Measurements from ENCODE around the gene ACKR2.

The ACKR2 gene, protein sequence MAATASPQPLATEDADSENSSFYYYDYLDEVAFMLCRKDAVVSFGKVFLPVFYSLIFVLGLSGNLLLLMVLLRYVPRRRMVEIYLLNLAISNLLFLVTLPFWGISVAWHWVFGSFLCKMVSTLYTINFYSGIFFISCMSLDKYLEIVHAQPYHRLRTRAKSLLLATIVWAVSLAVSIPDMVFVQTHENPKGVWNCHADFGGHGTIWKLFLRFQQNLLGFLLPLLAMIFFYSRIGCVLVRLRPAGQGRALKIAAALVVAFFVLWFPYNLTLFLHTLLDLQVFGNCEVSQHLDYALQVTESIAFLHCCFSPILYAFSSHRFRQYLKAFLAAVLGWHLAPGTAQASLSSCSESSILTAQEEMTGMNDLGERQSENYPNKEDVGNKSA

GRCh38 chr3:42809202-42809601 lies at the start of gene ACKR2:
TSS of gene ACKR2 (plus strand) at chr3:42809445. CDS start at chr3:42864503, 55,058 bp downstream.
- ATAC-seq, result no peak

GRCh38 chr3:42762046-42762724 lies 47.1 kb upstream of the ACKR2 start:
- no peak for DNase-seq
- ATAC-seq, result no peak

More at GRCh38 chr3:42809202-42809601, at the start of gene ACKR2:
- no peak for DNase-seq

GRCh38 chr3:42763021-42763420 lies 46.2 kb upstream of the ACKR2 start:
- DNase-seq, result no peak
- no peak for ATAC-seq

DNA sequence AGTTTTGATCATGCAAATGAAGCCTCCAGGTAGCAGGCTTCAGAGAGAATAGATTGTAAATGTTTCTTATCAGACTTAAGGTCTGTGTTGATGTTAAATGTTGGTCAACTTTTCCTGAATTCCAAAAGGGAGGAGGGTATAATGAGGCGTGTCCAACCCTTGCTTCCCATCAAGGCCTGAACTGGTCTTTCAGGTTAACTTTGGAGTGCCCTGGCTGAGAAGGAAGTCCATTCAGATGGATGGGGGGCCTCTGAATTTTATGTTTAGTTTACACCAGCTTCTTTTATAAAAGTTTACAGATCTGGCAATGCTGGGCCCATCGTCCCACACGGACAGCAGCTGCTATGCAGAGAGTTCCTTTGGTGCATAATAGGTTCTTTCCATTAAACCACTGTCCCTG lies 45.1 kb upstream of the ACKR2 start:
- DNase-seq, result no peak
- no peak for ATAC-seq

DNA sequence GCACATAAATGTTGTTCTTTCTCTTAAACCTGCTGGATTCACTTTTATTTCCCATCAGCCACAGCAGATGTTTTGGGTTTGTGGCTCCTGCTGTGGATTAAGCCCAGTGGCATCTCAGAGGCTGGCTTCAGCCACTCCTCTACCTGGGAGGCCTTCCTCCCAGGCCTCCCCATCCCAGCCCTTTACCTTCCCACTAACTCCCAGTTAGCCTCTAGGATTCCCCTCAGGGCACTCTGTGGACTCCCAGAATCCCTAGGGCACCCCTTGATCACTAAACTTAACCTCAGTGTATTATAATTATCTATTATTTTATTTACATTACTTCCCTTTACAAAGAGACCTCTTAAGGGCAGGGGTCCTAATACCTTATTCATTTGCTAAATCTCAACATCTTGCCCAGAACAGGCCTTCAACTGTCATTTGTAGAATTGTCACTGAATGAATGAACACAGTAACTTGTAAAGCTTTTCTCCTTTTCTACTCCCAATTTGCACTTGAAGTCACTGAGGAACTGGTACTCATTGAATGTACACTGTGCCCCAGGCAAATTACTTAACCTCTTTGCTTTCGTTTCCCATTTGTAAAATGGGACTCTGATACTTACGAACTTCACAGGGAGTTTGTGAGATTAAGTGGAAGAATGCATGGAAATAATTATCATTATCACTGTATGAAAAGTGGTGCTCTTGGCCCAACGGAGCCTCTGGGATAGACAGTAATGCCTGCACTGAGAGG lies 44.5 kb upstream of the ACKR2 start:
- ATAC-seq (no peak), DNase-seq (no peak)

GRCh38 chr3:42769477-42770131 lies 39.6 kb upstream of the ACKR2 start:
- DNase-seq (no peak), ATAC-seq (no peak)

DNA sequence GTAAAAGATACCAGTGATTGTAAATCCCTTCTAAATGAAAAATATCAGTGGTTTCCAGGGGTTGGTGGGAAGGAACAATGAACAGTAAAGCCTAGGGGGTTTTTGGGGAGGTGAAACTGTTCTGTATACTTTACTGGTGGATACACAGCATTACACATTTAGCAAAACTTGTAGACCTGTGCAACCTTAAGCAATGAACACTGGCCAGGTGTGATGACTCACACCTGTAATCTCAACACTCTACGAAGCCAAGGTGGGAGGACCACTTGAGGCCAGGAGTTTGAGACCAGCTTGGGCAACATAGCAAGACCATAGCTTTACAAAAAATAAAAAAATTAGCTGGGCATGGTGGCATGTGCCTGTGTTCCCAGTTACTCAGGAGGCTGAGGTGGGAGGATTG lies 38.0 kb upstream of the ACKR2 start:
- no peak for ATAC-seq
- no peak for DNase-seq

- DNase-seq (peak; percentile 97), ATAC-seq (peak; percentile 95)
Measured at GRCh38 chr3:42772670-42773408, 36.4 kb upstream of the ACKR2 start, which contains the start of gene CCDC13. TSS of gene CCDC13 (minus strand) at chr3:42773253. CDS start at chr3:42758345, 14,908 bp downstream.

GRCh38 chr3:42773409-42773751 lies 35.9 kb upstream of the ACKR2 start:
- DNase-seq, result no peak
- ATAC-seq, result no peak

DNA sequence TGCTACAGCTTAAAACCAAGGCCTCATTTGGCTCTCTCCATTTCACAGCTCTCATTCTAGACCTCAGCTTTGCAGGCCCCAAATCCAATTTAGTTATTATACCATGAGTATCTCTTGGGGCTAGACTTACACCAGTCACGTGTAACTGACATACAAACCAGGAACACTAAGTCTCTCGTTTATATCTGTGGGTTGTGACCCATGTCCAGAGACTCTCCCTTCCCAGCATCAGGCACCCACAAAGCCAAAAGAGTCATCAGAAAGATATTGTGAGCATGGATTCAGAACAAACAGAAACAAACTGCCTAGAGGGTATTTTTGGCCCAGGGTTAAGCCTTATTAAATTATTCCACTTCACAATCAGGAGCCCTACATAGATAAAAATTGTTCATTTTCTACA lies 30.6 kb upstream of the ACKR2 start:
- ATAC-seq (no peak), DNase-seq (no peak)

DNA sequence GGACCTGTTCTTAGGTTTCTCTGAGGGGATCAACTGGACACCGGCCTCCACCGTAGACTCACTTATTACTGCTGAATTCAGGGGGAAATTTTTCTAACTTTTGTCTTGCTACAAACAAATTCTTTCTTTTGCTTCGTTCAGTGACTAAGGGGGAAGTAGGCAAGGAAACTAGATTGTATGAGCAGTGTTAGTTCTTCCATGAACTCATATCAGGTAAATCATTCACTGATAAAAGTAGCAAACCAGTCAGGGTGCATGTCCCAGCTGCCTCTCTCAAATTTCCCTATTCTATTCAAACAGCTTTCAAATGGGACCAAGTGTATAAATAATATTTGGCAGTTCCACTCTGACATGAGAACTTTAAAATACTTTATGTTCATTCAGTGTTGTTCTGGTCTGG lies 28.8 kb upstream of the ACKR2 start:
- ATAC-seq, result no peak
- DNase-seq, result no peak

DNA sequence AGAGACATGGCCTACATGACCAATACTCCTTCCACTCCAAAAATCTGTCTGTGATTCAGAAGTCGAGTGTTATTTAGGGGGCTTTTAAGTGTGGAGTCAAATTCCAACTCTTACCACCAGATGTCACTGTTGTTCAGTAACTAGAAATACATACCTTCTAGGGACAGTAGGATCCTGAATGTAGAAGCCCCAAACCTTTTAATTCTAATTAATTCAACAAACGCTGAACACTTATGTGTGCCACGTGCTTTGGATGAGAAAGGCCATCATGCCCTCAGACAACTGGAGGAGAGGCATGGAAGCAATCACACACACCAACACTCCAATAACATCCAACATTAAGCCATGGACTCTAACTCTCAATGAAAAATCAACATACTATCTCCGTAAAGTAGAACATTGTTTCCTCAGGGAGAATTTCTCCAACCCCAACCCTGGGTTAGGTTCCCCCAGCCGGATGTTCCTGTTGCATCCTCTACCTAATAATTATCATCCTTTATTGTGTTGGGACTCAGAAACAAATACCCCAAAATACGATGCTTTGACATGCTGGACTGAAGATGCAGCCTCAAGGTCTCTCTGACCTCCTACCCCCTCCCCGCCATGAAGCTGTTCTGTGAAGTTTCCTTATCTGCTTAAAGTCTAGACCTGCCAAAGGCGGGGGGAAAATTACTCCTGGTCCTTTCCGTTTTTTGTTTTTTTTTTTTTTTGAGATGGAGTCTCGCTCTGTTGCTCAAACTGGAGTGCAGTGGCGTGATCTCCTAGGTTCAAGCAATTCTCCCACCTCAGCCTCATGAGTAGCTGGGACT lies 28.1 kb upstream of the ACKR2 start:
- ATAC-seq (peak; percentile 82), DNase-seq (no peak)

DNA sequence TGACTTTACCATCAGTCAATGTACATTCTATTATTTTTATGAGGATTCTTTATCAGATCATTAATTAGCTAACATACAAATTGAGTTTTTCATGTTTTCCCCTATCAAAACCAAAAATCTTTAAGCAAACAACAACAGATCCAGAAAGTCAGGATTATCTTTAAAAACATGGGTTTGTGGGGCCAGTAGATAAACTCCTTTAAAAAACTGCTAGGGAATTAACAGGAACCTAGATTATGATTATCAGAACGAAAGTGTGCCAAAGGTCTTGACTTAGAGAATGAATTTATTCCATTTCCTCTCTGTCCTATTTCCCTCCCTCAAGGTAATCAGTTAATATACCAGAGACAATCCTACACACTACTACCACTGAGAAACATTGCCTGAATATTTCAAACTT lies 23.0 kb upstream of the ACKR2 start:
- DNase-seq (no peak), ATAC-seq (no peak)

DNA sequence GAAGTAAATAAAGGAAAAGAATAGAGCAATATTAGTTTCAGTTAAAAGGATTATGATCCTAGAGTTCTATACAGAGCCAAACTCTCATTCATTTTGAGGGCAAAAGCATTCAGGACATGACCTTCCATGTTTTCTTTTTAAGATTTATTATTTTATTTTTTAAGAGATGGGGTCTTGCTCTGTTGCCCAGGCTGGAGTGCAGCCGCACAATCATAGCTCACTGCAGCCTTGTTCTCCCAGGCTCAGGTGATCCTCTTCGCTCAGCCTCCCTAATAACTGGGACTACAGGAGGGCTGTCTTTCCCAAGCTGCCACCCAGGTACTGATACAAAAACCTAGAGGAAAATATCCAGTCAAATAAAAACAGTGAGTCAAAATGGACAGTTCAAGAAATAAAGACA lies 22.6 kb upstream of the ACKR2 start:
- ATAC-seq (no peak), DNase-seq (no peak)

- ATAC-seq (no peak), DNase-seq (no peak)
Measured at GRCh38 chr3:42790714-42791229, 18.5 kb upstream of the ACKR2 start.

- ATAC-seq, result no peak
- no peak for DNase-seq
Measured at GRCh38 chr3:42795621-42796181, 13.5 kb upstream of the ACKR2 start.

DNA sequence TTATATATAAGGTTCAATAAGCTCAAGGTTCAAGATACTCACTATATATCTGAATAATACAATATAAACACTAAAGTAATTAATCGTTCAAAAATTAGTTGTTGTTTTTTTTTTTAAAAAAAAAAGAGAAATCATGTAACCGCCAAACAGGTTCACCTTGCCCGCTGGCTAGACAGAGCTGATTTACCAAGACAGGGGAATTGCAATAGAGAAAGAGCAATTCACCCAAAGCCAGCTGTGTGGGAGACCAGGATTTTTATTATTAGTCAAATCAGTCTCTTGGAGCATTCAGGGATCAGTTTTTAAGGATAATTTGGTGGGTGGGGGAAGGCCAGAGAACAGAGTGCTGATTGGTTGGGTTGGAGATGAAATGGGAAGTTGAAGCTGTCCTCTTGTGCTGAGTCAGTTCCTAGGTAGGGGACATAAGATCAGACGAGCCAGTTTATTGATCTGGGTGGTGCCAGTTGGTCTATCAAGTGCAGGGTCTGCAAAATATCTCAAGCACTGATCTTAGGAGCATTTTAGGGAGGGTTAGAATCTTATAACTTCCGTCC lies 12.8 kb upstream of the ACKR2 start:
- no peak for DNase-seq
- ATAC-seq, result no peak

DNA sequence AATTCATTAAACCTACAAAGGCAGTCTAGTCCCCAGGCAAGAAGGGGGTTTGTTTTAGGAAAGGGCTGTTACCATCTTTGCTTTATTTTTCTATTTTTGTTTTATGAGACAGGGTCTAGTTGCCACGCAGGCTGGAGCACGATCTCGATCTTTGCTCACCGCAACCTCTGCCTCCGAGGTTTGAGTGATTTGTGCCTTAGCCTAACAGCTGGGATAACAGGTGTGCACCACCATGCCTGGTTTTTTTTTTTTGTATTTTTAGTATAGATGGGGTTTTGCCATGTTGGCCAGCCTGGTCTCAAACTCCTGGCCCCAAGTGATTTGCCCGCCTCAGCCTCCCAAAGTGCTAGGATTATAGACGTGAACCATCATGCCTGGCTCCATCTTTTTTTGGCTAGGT lies 9.9 kb upstream of the ACKR2 start:
- ATAC-seq, result no peak
- DNase-seq, result no peak

GRCh38 chr3:42800251-42800650 lies 9.0 kb upstream of the ACKR2 start:
- ATAC-seq, result no peak
- no peak for DNase-seq

GRCh38 chr3:42801048-42801620 lies 8.1 kb upstream of the ACKR2 start:
- ATAC-seq, result no peak
- DNase-seq, result no peak

Data from stimulated activated naive CD8-positive, alpha-beta T cell treated with anti-CD3 and anti-CD28 coated beads, Interleukin-15, Interleukin-2, amounts not matched to agents 100 U/mL and 50 U/mL, for 24 hours (primary cell).